ENCODE measurements around the gene LDLRAD3. TPM values are rescaled to one million over a fixed set of nuclear protein-coding genes. Genes with fewer than 3 reads are reported as not detected.

Gene LDLRAD3
- total RNA-seq, 1 experiment from 2014 or later = 19.0 TPM

GRCh38 chr11:36013950-36014897, 70.4 kb downstream of the LDLRAD3 start:
- Histone ChIP-seq H3K4me2 (ENCODE audit: low read length) (no peak overlapping the region), H4K20me1 (ENCODE audit: insufficient read depth) (no peaks in the 10 kb centered on the region), H3K9me3 (ENCODE audit: control insufficient read depth in 1 of 2, insufficient read depth in 1 of 2, low read depth in 1 of 2, low read length in 2 of 2) (no peaks in the 10 kb centered on the region), H3K79me2 (ENCODE audit: insufficient read depth, low read length) (peaks cover 33% of the 10 kb centered on the region), H3K27me3 (ENCODE audit: insufficient read depth, low read length) (no peaks in the 10 kb centered on the region), H2AFZ (ENCODE audit: low read depth, low read length, poor library complexity, severe bottlenecking) (no peak overlapping the region), H3K4me3 (replicated peaks in 1 of 2; ENCODE audit: low read depth in 1 of 2, low read length in 2 of 2) (no peak overlapping the region), H3K9me2 (ENCODE audit: insufficient read depth) (no peaks in the 10 kb centered on the region), H3K4me1 (ENCODE audit: control insufficient read depth in 1 of 2, insufficient read depth in 2 of 2, low read length in 2 of 2) (peaks cover 8 to 14% of the 10 kb centered on the region in 2 experiments), H3K27ac (ENCODE audit: low read depth, low read length) (no peak overlapping the region), H3K9ac (ENCODE audit: low read length) (no peak overlapping the region), H3K36me3 (ENCODE audit: control insufficient read depth in 1 of 2, insufficient read depth in 2 of 2, low read length in 2 of 2) (no peaks in the 10 kb centered on the region)
- TF ChIP-seq CEBPB (IDR thresholded peaks at IDR 0.05; ENCODE audit: low read depth) (no peak), RAD21 (IDR thresholded peaks at IDR 0.05; ENCODE audit: low read depth) (no peak), JUND (IDR thresholded peaks at IDR 0.05) (no peak), SP1 (IDR thresholded peaks at IDR 0.05; ENCODE audit: low read depth) (no peak), YY1 (IDR thresholded peaks at IDR 0.05; ENCODE audit: extremely low read depth, insufficient replicate concordance, low read depth, low read length) (no peak), ZBTB33 (IDR thresholded peaks at IDR 0.05; ENCODE audit: extremely low read depth, insufficient replicate concordance, low read length) (no peak), SRF (IDR thresholded peaks at IDR 0.05; ENCODE audit: low read depth) (no peak), ZNF274 (IDR thresholded peaks at IDR 0.05; ENCODE audit: low read depth, low read length) (no peak), EZH2 (IDR thresholded peaks at IDR 0.05) (no peak), TCF7L2 (IDR thresholded peaks at IDR 0.05; ENCODE audit: borderline replicate concordance, extremely low read depth, insufficient read depth, insufficient read length) (no peak), REST (IDR thresholded peaks at IDR 0.05; ENCODE audit: low read depth) (no peak), ATF3 (IDR thresholded peaks at IDR 0.05) (no peak), POLR2A (IDR thresholded peaks at IDR 0.05; ENCODE audit: borderline replicate concordance, extremely low read depth, insufficient read depth, insufficient read length) (no peak), ELF1 (IDR thresholded peaks at IDR 0.05; ENCODE audit: borderline replicate concordance, low read depth) (no peak), CTCF (IDR thresholded peaks at IDR 0.05 in 2 of 3, conservative IDR thresholded peaks at IDR 0.05 in 1 of 3; ENCODE audit: borderline replicate concordance in 1 of 3, insufficient read depth in 1 of 3, low read depth in 2 of 3, low read length in 2 of 3) (no peak), EGR1 (IDR thresholded peaks at IDR 0.05; ENCODE audit: low read depth) (no peak)
- RAD21 ChIA-PET (ENCODE audit: low non-redundant PET in 1 of 2, low total read pairs in 2 of 2, uncharacterized antibody in 2 of 2, unreplicated experiment in 2 of 2) = no interaction called here
- ATAC-seq (no peak), DNase-seq (ENCODE audit: low read depth, low spot score) (no peak)
- CTCF ChIA-PET = no interaction called here
- no TSS peak for BruUV-seq (replicated peaks)
- POLR2A ChIA-PET = interaction anchor here (1.4 kb wide), 1 partner anchor 10 kb away, joined by 3 read pairs; no protein-coding TSS in a partner anchor
- intact Hi-C loops (cut with micrococcal nuclease) = no loop called here
